Measurements from ENCODE around the gene LBR. TPM values are rescaled to one million over a fixed set of nuclear protein-coding genes. Genes with fewer than 3 reads are reported as not detected.

LBR gene
- total and polyA plus RNA-seq, 2 experiments from 2014 or later: 50.6 to 91.3 TPM

DNA sequence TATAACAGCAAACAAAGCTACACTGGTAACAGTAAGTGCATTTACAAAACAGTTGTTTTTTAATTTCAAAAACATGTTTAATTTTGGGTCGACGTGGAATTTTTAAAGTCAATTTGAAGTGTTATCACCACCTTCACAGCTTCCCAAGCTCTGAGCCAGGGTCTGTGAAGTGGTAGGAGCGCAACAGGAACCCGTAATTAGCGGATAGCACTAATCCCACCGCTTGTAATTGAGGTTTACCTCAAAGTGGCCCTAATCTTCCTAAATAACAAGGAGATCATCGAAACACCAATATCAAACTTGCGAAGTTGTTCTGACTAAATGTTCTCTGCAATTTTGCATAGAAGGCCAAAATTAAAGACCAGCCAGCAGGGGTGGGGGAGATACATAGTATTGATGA, 18.8 kb downstream of the LBR start:
- peaks cover 35% of the 10 kb centered on the region for H3K36me3 Mint-ChIP-seq (ENCODE audit: low read depth)

More for the DNA sequence above, 18.8 kb downstream of the LBR start:
- Histone ChIP-seq H2AFZ (no peak overlapping the region), H3K4me1 (ENCODE audit: insufficient read depth) (peaks cover 7% of the 10 kb centered on the region; the same call in 1 of the 2 replicates), H4K20me1 (replicated peaks; ENCODE audit: insufficient read depth) (no peaks in the 10 kb centered on the region; the same call in none of the 2 replicates), H3K36me3 (ENCODE audit: insufficient read depth) (peaks cover 18% of the 10 kb centered on the region), H3F3A (replicated peaks; ENCODE audit: low read depth) (no peaks in the 10 kb centered on the region), H3K27ac (ENCODE audit: low read depth) (no peak overlapping the region), H3K9me2 (ENCODE audit: insufficient read depth) (no peaks in the 10 kb centered on the region), H3K4me3 (no peak overlapping the region), H3K79me2 (replicated peaks; ENCODE audit: insufficient read depth) (peaks cover 7% of the 10 kb centered on the region), H3K27me3 (ENCODE audit: insufficient read depth) (no peaks in the 10 kb centered on the region), H3K4me2 (no peak overlapping the region)
- H3K4me1 Mint-ChIP-seq: peaks cover 32% of the 10 kb centered on the region
- peaks cover 3% of the 10 kb centered on the region for H3K27me3 Mint-ChIP-seq (ENCODE audit: insufficient read depth, low read depth, poor library complexity)
- H3K27ac Mint-ChIP-seq: no peak overlapping the region
- DNase-seq (ENCODE audit: low spot score): no peak
- TF ChIP-seq, protein P1, sequence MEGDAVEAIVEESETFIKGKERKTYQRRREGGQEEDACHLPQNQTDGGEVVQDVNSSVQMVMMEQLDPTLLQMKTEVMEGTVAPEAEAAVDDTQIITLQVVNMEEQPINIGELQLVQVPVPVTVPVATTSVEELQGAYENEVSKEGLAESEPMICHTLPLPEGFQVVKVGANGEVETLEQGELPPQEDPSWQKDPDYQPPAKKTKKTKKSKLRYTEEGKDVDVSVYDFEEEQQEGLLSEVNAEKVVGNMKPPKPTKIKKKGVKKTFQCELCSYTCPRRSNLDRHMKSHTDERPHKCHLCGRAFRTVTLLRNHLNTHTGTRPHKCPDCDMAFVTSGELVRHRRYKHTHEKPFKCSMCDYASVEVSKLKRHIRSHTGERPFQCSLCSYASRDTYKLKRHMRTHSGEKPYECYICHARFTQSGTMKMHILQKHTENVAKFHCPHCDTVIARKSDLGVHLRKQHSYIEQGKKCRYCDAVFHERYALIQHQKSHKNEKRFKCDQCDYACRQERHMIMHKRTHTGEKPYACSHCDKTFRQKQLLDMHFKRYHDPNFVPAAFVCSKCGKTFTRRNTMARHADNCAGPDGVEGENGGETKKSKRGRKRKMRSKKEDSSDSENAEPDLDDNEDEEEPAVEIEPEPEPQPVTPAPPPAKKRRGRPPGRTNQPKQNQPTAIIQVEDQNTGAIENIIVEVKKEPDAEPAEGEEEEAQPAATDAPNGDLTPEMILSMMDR (conservative IDR thresholded peaks at IDR 0.05; ENCODE audit: low read depth in 2 of 2): no peak
- TF ChIP-seq CREB1 (CRISPR knock-in tag; IDR thresholded peaks at IDR 0.05; ENCODE audit: low read depth): no peak
- TF ChIP-seq STAT1 (IDR thresholded peaks at IDR 0.05; ENCODE audit: unreplicated experiment): no peak
- TF ChIP-seq, protein P2, sequence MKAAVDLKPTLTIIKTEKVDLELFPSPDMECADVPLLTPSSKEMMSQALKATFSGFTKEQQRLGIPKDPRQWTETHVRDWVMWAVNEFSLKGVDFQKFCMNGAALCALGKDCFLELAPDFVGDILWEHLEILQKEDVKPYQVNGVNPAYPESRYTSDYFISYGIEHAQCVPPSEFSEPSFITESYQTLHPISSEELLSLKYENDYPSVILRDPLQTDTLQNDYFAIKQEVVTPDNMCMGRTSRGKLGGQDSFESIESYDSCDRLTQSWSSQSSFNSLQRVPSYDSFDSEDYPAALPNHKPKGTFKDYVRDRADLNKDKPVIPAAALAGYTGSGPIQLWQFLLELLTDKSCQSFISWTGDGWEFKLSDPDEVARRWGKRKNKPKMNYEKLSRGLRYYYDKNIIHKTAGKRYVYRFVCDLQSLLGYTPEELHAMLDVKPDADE (IDR thresholded peaks at IDR 0.05): no peak
- TF ChIP-seq ZNF462 (CRISPR knock-in tag; IDR thresholded peaks at IDR 0.05): no peak
- no peak for TF ChIP-seq ZNF114 (CRISPR knock-in tag; IDR thresholded peaks at IDR 0.05)
- no peak for TF ChIP-seq NANOG (IDR thresholded peaks at IDR 0.05; ENCODE audit: borderline replicate concordance)
- no peak for TF ChIP-seq REST (IDR thresholded peaks at IDR 0.05; ENCODE audit: unreplicated experiment)
- no peak for TF ChIP-seq POLR2AphosphoS5 (IDR thresholded peaks at IDR 0.05; ENCODE audit: low read depth)
- no peak for TF ChIP-seq EZH2 (IDR thresholded peaks at IDR 0.05; ENCODE audit: low read depth, unreplicated experiment)
- no peak for TF ChIP-seq EZH2phosphoT487 (IDR thresholded peaks at IDR 0.05; ENCODE audit: unreplicated experiment)
- no peak for TF ChIP-seq JUNB (IDR thresholded peaks at IDR 0.05; ENCODE audit: unreplicated experiment)
- no peak for TF ChIP-seq ZNF331 (CRISPR knock-in tag; IDR thresholded peaks at IDR 0.05; ENCODE audit: low read depth)
- no peaks in the 10 kb centered on the region for H3K9me3 Mint-ChIP-seq
- no peak overlapping the region for H3K4me3 Mint-ChIP-seq
- ATAC-seq: no peak

Measured in GM23338 (cell line).